ENCODE data around the gene ZNF275. TPM values are rescaled to one million over a fixed set of nuclear protein-coding genes. Genes with fewer than 3 reads are reported as not detected.
"Not testable (repeated sequence)": the region's sequence is repeated elsewhere in the genome, so short reads cannot be mapped to it uniquely, and the experiment has no call there.

Gene ZNF275
- total RNA-seq, 1 experiment from 2014 or later: 7.1 TPM

DNA sequence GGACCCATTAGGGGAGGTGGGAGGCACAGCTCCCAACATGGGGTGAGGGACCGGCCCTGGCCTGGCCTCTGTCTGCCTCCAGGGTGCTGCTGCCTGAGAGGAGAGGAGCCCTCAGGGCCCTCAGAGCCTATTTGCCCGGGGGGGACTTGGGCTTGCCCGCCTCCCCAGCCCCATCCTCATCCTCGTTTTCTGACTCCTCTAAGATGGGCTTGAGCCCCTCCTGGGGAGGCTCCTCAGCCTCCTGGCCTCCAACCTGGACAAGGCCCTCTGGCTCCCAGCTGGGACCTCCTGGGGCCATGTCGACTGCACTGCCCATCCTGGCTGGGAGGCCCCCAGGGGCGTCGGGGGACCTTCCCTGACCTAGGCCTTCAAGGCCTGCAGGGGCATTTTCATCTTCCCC is 15.1 kb upstream of the ZNF275 start:
- no peak for DNase-seq (ENCODE audit: low read depth)

- DNase-seq (ENCODE audit: low read depth): no peak
These were observed 14.5 kb upstream of the ZNF275 start for GRCh38 chrX:153319295-153320046.

GRCh38 chrX:153320047-153320443 is 13.9 kb upstream of the ZNF275 start:
- DNase-seq (ENCODE audit: low read depth): not testable (repeated sequence)

- DNase-seq (ENCODE audit: low read depth): no peak
These were observed 13.3 kb upstream of the ZNF275 start for GRCh38 chrX:153320555-153321184.

GRCh38 chrX:153321381-153322124 is 12.4 kb upstream of the ZNF275 start, which contains the start of gene PNMA6F:
PNMA6F (minus strand) TSS chrX:153321767; CDS start chrX:153320674, 1,093 bp downstream.
- DNase-seq (ENCODE audit: low read depth): no peak

DNA sequence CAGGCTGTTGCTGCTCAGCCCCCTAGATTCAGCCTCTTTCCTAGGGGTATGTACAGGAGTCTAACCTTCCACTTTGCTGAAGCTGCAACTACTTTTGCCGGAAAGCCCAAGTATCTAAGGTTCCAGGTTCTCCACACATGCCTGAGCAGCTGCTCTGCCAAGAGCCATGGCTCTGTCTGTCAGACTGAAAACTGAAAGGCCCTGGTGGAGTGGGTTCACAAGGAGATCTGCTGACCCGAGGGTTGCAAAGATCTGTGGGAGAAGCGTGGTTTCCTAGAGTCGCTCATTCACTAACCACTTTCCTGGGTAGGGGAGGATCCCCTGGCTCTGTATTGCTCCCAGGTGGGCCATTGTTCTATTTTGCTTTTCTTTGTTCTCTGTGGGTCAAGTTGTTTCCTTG is 6.4 kb upstream of the ZNF275 start:
- DNase-seq (ENCODE audit: low read depth): no peak

GRCh38 chrX:153333266-153333665 is 687 bp upstream of the ZNF275 start:
- DNase-seq (ENCODE audit: low read depth): no peak

DNA sequence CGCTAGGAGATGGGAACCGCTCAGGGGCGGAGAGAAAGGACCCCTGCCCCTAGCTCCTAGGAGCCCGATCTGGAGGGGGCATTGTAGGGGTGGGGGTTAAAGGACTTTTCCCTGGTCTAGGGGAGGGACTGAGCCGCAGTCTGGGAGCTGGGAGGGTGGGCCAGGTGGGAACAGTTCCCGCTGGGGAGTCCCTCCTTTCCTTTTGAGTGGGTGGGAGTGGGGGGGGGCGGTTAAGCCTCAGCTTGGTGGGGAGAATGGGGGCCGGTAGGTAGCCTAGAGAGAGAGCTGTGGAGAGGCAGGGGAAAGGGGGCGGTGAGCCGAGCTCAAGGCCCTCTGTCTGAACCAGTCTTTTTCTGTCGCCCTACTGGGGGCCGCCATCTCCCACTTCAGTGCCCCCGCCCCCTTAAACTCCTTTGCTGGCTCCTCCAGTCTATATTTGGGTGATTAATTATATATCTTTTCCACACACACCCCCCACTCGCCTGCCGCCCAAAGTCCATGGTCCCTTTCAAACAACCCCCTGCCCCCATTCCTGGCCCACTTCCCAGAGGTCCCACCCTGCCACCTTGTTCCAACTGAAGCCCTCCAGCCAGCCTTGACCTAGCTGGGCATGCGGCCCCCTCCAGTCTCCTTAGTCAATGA is 822 bp downstream of the ZNF275 start:
- DNase-seq (ENCODE audit: low read depth): no peak

- DNase-seq (ENCODE audit: low read depth): no peak
These were observed 2.4 kb downstream of the ZNF275 start for GRCh38 chrX:153336121-153336894.

DNA sequence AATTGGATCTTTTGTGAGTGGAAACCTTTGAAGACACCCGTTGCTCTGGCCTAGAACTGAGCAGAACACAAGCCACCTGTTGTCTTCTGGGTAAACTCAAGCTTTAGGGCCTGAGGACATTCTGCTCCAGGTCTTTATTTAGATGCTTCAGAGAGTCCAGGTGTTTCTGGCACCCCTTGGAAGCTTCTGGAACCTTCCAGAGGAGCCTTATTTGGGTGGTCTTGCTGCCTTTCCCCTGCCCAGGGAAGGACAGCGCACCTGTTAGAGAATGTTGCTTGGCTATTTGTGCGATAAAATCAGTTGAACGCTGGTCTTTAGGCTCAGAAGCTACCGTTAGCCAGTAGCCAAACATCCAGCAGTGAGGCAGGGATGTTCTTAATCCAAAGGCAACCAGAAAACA is 3.0 kb downstream of the ZNF275 start:
- DNase-seq (ENCODE audit: low read depth): no peak

GRCh38 chrX:153338836-153339235 is 4.9 kb downstream of the ZNF275 start:
- DNase-seq (ENCODE audit: low read depth): no peak

DNA sequence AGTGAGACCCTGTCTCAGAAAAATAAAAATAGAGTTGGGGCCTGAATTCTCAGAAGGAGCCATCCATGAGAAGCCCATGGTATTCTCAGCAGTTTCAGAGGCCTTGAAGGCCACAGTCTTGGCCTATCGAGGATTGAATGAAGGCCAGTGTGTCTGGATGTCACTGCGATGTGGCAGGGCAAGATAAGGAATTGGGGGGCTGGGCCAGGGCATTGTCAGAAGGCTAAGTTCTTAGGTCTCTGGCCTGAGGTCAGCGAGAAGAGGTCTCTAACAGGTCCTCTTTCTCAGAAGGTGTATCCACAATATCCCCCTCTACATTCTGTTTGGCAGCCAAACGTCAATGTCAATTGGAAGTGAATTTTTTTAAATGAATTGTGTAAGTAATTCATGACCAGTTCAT is 5.7 kb downstream of the ZNF275 start:
- no peak for DNase-seq (ENCODE audit: low read depth)

- DNase-seq (ENCODE audit: low read depth): no peak
These were observed 6.2 kb downstream of the ZNF275 start for GRCh38 chrX:153340111-153340510.

DNA sequence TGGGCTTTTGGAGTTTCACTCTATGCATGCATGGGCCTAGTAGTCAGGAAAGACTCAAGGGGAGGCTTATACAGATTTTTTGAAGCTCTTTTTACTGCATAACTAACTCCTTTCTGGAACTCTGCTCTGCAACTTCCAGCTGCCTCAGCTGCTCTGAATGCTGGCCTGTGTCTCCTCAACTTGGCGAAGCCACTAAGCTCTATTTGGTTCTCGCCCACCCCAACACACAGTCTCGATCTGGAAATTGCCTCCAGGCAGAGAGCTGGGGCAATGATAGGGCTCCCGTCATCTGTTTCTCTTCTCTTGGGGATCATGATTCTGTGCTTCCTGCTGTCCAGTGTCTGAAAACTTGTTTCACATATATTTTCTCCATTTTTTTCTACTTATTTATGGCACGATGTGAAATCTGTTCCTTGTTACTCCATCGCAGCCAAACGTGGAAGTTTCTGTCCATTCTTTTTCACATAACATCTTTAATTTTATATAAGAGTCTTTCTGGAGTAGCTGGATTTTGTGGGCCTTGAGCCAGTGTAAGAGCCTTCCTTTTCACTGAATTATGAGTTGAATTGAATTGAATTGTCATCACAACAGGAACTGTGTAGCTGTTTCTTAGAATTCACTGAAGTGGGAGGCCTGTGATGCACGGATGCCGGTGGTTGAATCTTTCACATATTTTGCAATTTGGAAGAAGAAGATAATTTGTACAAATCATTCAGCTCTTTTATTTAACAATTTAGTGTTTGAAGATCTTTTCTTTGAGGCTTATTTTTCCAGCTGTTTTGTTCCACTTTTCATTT is 9.0 kb downstream of the ZNF275 start:
- DNase-seq (ENCODE audit: low read depth): no peak

- DNase-seq (ENCODE audit: low read depth): no peak
These were observed 9.7 kb downstream of the ZNF275 start for GRCh38 chrX:153343674-153344073.

DNA sequence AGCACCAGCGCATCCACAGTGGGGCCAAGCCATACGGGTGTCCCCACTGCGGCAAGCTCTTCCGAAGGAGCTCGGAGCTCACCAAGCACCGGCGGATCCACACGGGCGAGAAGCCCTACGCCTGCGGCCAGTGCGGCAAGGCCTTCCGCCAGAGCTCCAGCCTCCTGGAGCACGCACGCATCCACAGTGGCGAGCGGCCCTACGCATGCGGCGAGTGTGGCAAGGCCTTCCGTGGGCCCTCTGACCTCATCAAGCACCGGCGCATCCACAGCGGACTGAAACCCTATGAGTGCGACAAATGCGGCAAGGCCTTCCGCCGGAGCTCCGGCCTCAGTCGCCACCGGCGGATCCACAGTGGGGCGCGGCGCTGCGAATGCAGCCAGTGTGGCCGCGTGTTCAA is 13.6 kb downstream of the ZNF275 start:
- no peak for DNase-seq (ENCODE audit: low read depth)

DNA sequence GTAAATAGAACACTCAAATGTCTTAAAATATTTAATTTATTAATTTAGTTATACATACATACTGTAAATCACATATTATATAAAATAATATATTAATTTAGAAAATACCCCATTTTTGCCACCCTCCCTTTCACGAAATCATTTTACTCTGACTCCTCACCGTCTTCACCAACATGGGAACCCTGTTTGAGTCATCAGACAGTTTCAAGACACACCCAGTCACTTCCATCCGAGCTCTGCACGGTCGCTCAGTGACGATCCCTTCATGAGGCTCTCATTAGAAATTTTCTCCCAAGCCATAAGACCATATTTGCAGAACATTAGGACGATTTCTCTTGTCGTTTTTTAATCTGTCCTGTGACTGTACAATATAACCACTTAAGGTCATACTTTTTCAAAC is 14.5 kb downstream of the ZNF275 start:
- DNase-seq (ENCODE audit: low read depth): no peak

DNA sequence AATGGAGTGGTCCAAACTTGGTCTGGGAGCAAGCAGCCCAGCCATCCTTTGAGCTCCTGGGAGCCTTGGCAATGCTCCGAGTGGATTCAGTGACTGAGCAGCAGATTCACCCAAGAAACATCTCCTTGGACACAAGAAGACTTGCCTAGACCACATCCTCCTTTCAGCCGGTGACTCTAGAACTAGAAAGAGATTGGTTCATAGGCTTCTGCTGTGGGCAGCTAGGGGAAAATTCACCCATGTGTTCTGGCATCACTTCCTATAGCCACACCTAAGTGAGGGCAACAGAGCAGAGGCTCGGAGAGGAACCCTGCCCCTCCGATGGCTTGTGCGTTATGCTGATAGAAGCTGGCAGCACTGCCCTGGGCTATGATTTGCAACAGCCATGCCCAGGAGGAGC is 16.0 kb downstream of the ZNF275 start:
- DNase-seq (ENCODE audit: low read depth): no peak

- no peak for DNase-seq (ENCODE audit: low read depth)
These were observed 18.0 kb downstream of the ZNF275 start for GRCh38 chrX:153351981-153352380.

DNA sequence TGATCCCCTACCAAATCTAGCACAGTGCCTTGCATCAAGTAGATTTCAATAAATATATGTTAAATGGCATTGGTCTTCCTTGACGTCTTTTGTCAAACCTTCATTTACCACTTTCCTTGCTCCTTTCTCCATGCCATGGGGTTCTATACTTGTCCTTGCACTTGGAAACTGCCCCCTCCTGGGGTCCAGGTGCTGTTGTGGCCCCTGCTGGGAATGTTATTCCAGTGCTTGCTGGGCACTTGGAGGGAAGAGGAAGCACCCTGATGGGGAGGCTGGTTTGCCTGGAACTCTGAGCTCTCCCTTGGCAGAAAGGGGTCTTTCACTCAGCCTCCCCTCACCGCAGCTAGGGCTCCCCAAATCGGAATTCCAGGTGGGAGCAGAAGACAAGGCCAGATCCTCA is 18.9 kb downstream of the ZNF275 start:
- no peak for DNase-seq (ENCODE audit: low read depth)
